Measurements from ENCODE around the gene ITCH.
A peak's percentile ranks its signal among the peaks of the same experiment; 100 is the strongest.

ITCH gene

DNA sequence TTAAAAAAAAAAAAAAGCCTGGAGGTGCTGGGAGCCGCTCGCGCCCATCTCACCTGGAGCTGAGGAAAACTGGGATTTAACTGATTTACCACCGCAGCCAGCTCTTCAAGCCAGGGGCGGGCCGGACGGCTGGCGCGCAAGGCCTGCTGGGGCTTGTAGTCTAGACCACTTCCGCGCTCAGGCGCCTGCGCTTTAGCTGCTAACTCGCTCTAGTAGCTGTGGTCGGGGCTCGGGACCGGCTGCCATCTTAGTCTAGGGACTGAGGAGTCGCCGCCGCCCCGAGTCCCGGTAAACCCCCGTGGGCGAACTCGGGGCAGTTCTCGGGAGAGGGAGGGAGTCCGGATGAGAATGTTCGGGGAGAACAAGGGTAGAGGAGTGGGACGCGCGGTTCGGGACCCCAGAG is at the start of gene ITCH:
Gene ITCH, plus strand, starts transcription at position 212 of the 403 bp plus-strand sequence. CDS start 30,539 bp downstream, outside the sequence.
- TF ChIP-seq, protein P1, sequence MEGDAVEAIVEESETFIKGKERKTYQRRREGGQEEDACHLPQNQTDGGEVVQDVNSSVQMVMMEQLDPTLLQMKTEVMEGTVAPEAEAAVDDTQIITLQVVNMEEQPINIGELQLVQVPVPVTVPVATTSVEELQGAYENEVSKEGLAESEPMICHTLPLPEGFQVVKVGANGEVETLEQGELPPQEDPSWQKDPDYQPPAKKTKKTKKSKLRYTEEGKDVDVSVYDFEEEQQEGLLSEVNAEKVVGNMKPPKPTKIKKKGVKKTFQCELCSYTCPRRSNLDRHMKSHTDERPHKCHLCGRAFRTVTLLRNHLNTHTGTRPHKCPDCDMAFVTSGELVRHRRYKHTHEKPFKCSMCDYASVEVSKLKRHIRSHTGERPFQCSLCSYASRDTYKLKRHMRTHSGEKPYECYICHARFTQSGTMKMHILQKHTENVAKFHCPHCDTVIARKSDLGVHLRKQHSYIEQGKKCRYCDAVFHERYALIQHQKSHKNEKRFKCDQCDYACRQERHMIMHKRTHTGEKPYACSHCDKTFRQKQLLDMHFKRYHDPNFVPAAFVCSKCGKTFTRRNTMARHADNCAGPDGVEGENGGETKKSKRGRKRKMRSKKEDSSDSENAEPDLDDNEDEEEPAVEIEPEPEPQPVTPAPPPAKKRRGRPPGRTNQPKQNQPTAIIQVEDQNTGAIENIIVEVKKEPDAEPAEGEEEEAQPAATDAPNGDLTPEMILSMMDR (conservative IDR thresholded peaks at IDR 0.05), result no peak
- no peak for TF ChIP-seq ZFX (IDR thresholded peaks at IDR 0.05)
- H3K27ac ChIP-seq, result peak within 1 kb of the TSS; percentile 82

- TF ChIP-seq, protein P1 (conservative IDR thresholded peaks at IDR 0.05), result no peak
- no peak for TF ChIP-seq ZFX (IDR thresholded peaks at IDR 0.05)
- no peak overlapping the region for H3K27ac ChIP-seq
These were observed 47.8 kb upstream of the ITCH start for GRCh38 chr20:34315236-34315635.

GRCh38 chr20:34316196-34316814 is 46.8 kb upstream of the ITCH start:
- no peak overlapping the region for H3K27ac ChIP-seq
- TF ChIP-seq, protein P1 (conservative IDR thresholded peaks at IDR 0.05), result no peak
- TF ChIP-seq ZFX (IDR thresholded peaks at IDR 0.05), result no peak

DNA sequence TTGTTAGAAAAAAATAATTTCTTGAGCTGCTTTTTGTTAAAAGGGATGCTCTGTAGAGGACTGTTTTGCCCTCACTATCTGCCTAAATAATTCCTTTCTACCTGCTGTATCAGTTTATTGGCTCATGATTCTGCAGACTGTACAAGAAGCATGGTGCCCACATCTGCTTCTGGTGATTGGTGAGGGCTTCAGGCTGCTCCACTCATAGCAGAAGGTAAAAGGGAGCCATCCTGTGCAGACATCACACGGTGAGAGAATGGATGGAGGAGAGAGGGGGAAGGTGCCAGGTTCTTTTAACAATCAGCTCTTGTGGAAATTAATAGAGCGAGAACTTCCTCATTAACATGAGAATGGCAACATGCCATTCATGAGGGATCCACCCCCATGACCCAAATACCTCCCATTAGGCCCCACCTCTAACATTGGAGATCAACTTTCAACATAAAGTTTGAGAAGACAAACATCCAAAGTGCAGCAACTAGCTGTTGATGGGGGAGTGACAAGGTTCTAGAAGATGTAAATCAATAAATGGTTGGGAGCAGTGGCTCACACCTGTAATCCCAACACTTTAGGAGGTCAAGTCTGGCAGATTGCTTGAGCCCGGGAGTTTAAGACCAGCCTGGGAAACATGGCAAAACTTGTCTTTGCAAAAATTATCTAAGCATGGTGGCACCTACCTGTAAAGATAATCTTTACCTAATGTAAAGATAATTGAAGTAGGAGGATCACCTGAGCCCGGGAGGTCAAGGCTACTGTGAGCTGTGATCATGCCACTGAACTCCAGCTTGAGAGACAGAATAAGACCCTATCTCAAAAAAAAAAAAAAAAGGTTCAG is 44.2 kb upstream of the ITCH start:
- no peak for TF ChIP-seq ZFX (IDR thresholded peaks at IDR 0.05)
- TF ChIP-seq, protein P1 (conservative IDR thresholded peaks at IDR 0.05), result no peak
- no peak overlapping the region for H3K27ac ChIP-seq

- TF ChIP-seq, protein P1 (conservative IDR thresholded peaks at IDR 0.05), result no peak
- TF ChIP-seq ZFX (IDR thresholded peaks at IDR 0.05), result no peak
- no peak overlapping the region for H3K27ac ChIP-seq
These were observed 42.2 kb upstream of the ITCH start for GRCh38 chr20:34320861-34321260.

GRCh38 chr20:34322267-34323105 is 40.6 kb upstream of the ITCH start:
- TF ChIP-seq, protein P1 (conservative IDR thresholded peaks at IDR 0.05), result no peak
- TF ChIP-seq ZFX (IDR thresholded peaks at IDR 0.05), result no peak
- H3K27ac ChIP-seq, result no peak overlapping the region
